ENCODE data around the gene TESMIN. TPM values are rescaled to one million over a fixed set of nuclear protein-coding genes. Genes with fewer than 3 reads are reported as not detected.

The TESMIN gene
- polyA plus RNA-seq, 1 experiment: 1.5 TPM

- Histone ChIP-seq H3K36me3 (ENCODE audit: control insufficient read depth, insufficient read depth, low read length) (no peaks in the 10 kb centered on the region), H3K27me3 (ENCODE audit: control insufficient read depth, insufficient read depth, low read length) (peaks cover 23% of the 10 kb centered on the region), H3K4me3 (ENCODE audit: low read depth, low read length) (no peak overlapping the region)
- no peak for DNase-seq (ENCODE audit: low read depth)
- ChIA-PET CTCF (no interaction called here), POLR2A (no interaction called here)
- no peak for TF ChIP-seq CTCF (IDR thresholded peaks at IDR 0.05; ENCODE audit: insufficient read depth, low read depth, low read length)
Measured at GRCh38 chr11:68688881-68689280, 62.4 kb downstream of the TESMIN start.

- Histone ChIP-seq H3K4me3 (ENCODE audit: low read depth, low read length) (no peak overlapping the region), H3K36me3 (ENCODE audit: control insufficient read depth, insufficient read depth, low read length) (no peaks in the 10 kb centered on the region), H3K27me3 (ENCODE audit: control insufficient read depth, insufficient read depth, low read length) (peaks cover 29% of the 10 kb centered on the region)
- POLR2A ChIA-PET: interaction anchor here (0.6 kb wide), 1 partner anchor 64 kb away, joined by 7 read pairs; no protein-coding TSS in a partner anchor
- TF ChIP-seq CTCF (IDR thresholded peaks at IDR 0.05; ENCODE audit: insufficient read depth, low read depth, low read length): no peak
- no peak for DNase-seq (ENCODE audit: low read depth)
- CTCF ChIA-PET: no interaction called here
Measured at GRCh38 chr11:68687986-68688385, 63.3 kb downstream of the TESMIN start.

GRCh38 chr11:68687311-68687710 is 64.0 kb downstream of the TESMIN start:
- Histone ChIP-seq H3K36me3 (ENCODE audit: control insufficient read depth, insufficient read depth, low read length) (no peaks in the 10 kb centered on the region), H3K4me3 (ENCODE audit: low read depth, low read length) (no peak overlapping the region), H3K27me3 (ENCODE audit: control insufficient read depth, insufficient read depth, low read length) (peaks cover 29% of the 10 kb centered on the region)
- TF ChIP-seq CTCF (IDR thresholded peaks at IDR 0.05; ENCODE audit: insufficient read depth, low read depth, low read length): no peak
- ChIA-PET POLR2A (no interaction called here), CTCF (no interaction called here)
- no peak for DNase-seq (ENCODE audit: low read depth)

GRCh38 chr11:68686486-68686885 is 64.8 kb downstream of the TESMIN start:
- no peak for TF ChIP-seq CTCF (IDR thresholded peaks at IDR 0.05; ENCODE audit: insufficient read depth, low read depth, low read length)
- no peak overlapping the region for H3K4me3 ChIP-seq (ENCODE audit: low read depth, low read length)
- no peaks in the 10 kb centered on the region for H3K36me3 ChIP-seq (ENCODE audit: control insufficient read depth, insufficient read depth, low read length)
- no peak for DNase-seq (ENCODE audit: low read depth)
- POLR2A ChIA-PET: no interaction called here
- CTCF ChIA-PET: interaction anchor here (1.2 kb wide), 1 partner anchor 43 kb away, joined by 3 read pairs; no protein-coding TSS in a partner anchor
- peaks cover 29% of the 10 kb centered on the region for H3K27me3 ChIP-seq (ENCODE audit: control insufficient read depth, insufficient read depth, low read length)

- POLR2A ChIA-PET: no interaction called here
- no peaks in the 10 kb centered on the region for H3K36me3 ChIP-seq (ENCODE audit: control insufficient read depth, insufficient read depth, low read length)
- no peak for DNase-seq (ENCODE audit: low read depth)
- CTCF ChIA-PET: interaction anchor here (1.2 kb wide), 1 partner anchor 42 kb away, joined by 3 read pairs; no protein-coding TSS in a partner anchor
- no peak for TF ChIP-seq CTCF (IDR thresholded peaks at IDR 0.05; ENCODE audit: insufficient read depth, low read depth, low read length)
- peaks cover 26% of the 10 kb centered on the region for H3K27me3 ChIP-seq (ENCODE audit: control insufficient read depth, insufficient read depth, low read length)
- no peak overlapping the region for H3K4me3 ChIP-seq (ENCODE audit: low read depth, low read length)
Measured at GRCh38 chr11:68685656-68686380, 65.5 kb downstream of the TESMIN start.

Data from BJ (cell line).